SW480 (cell line): ENCODE results near the gene RBMS3.

Source experiments
- DNase-seq: peaks from one replicate; pipeline ENCODE4 v3.0.0-alpha.2; 2016; ENCODE audit warnings: low spot score

RBMS3 gene

GRCh38 chr3:29683018-29683993 lies 402.4 kb downstream of the RBMS3 start:
- no peak for DNase-seq

- no peak for DNase-seq
Observed at GRCh38 chr3:29686889-29687592, 406.2 kb downstream of the RBMS3 start.

GRCh38 chr3:29690686-29691353 lies 409.9 kb downstream of the RBMS3 start:
- DNase-seq: no peak

GRCh38 chr3:29693863-29694262 lies 413.0 kb downstream of the RBMS3 start:
- no peak for DNase-seq

GRCh38 chr3:29694331-29694730 lies 413.5 kb downstream of the RBMS3 start:
- DNase-seq: no peak

GRCh38 chr3:29694783-29695182 lies 413.9 kb downstream of the RBMS3 start:
- peak; percentile 52 for DNase-seq

- no peak for DNase-seq
Observed at GRCh38 chr3:29695201-29695600, 414.3 kb downstream of the RBMS3 start.

- DNase-seq: no peak
Observed at GRCh38 chr3:29695643-29696198, 414.9 kb downstream of the RBMS3 start.

GRCh38 chr3:29696311-29696710 lies 415.4 kb downstream of the RBMS3 start:
- DNase-seq: no peak

GRCh38 chr3:29697989-29698388 lies 417.1 kb downstream of the RBMS3 start:
- DNase-seq: no peak

- no peak for DNase-seq
Observed at GRCh38 chr3:29700256-29700655, 419.4 kb downstream of the RBMS3 start.

- no peak for DNase-seq
Observed at GRCh38 chr3:29701326-29701983, 420.6 kb downstream of the RBMS3 start.

GRCh38 chr3:29705906-29706844 lies 425.3 kb downstream of the RBMS3 start:
- no peak for DNase-seq

GRCh38 chr3:29708884-29709283 lies 428.0 kb downstream of the RBMS3 start:
- no peak for DNase-seq

GRCh38 chr3:29711255-29711771 lies 430.4 kb downstream of the RBMS3 start:
- no peak for DNase-seq

GRCh38 chr3:29716213-29716612 lies 435.3 kb downstream of the RBMS3 start:
- DNase-seq: no peak

GRCh38 chr3:29718661-29719065 lies 437.8 kb downstream of the RBMS3 start:
- DNase-seq: peak; percentile 6

- no peak for DNase-seq
Observed at GRCh38 chr3:29720665-29721064, 439.8 kb downstream of the RBMS3 start.

- DNase-seq: no peak
Observed at GRCh38 chr3:29721789-29722188, 440.9 kb downstream of the RBMS3 start.

- no peak for DNase-seq
Observed at GRCh38 chr3:29731050-29731449, 450.2 kb downstream of the RBMS3 start.
